Calu3 (cell line): ENCODE data around the gene MICB. TPM values are rescaled to one million over a fixed set of nuclear protein-coding genes. Genes with fewer than 3 reads are reported as not detected.
A peak's percentile ranks its signal among the peaks of the same experiment; 100 is the strongest.

ENCODE experiments used
- BruUV-seq: library from RNA; stranded (reverse); fragments of 400-500 nt; replicated peaks from 2 replicates; lab custom pipeline; 2021; lab: Mats Ljungman, UMichigan
- CTCF ChIA-PET: fragments of 300-600 bp; sonication (Branson Sonifier 250); formaldehyde crosslinking; loops from one replicate; lab custom pipeline; 2022; ENCODE audit warnings: antibody characterized with exemption; lab: Charles Lee
- DNase-seq: peaks from one replicate; pipeline ENCODE4 v3.0.0; 2022
- H3K27ac Mint-ChIP-seq: one replicate; pipeline ENCODE4 v1.8.0; 2022; ENCODE audit warnings: mixed read lengths; ENCODE audit not compliant: unreplicated experiment
- H3K27me3 Mint-ChIP-seq: one replicate; pipeline ENCODE4 v1.8.0; 2022; ENCODE audit warnings: mixed read lengths; ENCODE audit not compliant: unreplicated experiment
- H3K36me3 Mint-ChIP-seq: one replicate; pipeline ENCODE4 v1.8.0; 2022; ENCODE audit warnings: mild to moderate bottlenecking, moderate library complexity, mixed read lengths; ENCODE audit not compliant: insufficient read depth, unreplicated experiment
- H3K4me1 Mint-ChIP-seq: one replicate; pipeline ENCODE4 v1.8.0; 2022; ENCODE audit warnings: mild to moderate bottlenecking, low read depth, mixed read lengths; ENCODE audit not compliant: unreplicated experiment
- H3K4me3 Mint-ChIP-seq: one replicate; pipeline ENCODE4 v1.8.0; 2022; ENCODE audit warnings: mild to moderate bottlenecking, low read depth, moderate library complexity, mixed read lengths; ENCODE audit not compliant: unreplicated experiment
- H3K9me3 Mint-ChIP-seq: one replicate; pipeline ENCODE4 v1.8.0; 2022; ENCODE audit warnings: low read depth, mixed read lengths; ENCODE audit not compliant: unreplicated experiment
- intact Hi-C: fragments of 100-400 bp; cut with micrococcal nuclease; formaldehyde crosslinking; loops from one replicate; pipeline ENCODE4 v1.10.0; 2022; ENCODE audit not compliant: unreplicated experiment
- total RNA-seq: library from RNA; stranded (reverse); gene quantifications from 2 replicates; pipeline ENCODE4 v1.2.3, GENCODE V29; 2022
- TF ChIP-seq, protein P1 (sequence below): fragments of 200-600 bp; IDR thresholded peaks from one replicate; pipeline ENCODE4 v1.8.0; 2022; ENCODE audit warnings: antibody characterized with exemption; ENCODE audit not compliant: unreplicated experiment

Gene MICB
- total RNA-seq, 1 experiment from 2014 or later: 64.3 TPM

DNA sequence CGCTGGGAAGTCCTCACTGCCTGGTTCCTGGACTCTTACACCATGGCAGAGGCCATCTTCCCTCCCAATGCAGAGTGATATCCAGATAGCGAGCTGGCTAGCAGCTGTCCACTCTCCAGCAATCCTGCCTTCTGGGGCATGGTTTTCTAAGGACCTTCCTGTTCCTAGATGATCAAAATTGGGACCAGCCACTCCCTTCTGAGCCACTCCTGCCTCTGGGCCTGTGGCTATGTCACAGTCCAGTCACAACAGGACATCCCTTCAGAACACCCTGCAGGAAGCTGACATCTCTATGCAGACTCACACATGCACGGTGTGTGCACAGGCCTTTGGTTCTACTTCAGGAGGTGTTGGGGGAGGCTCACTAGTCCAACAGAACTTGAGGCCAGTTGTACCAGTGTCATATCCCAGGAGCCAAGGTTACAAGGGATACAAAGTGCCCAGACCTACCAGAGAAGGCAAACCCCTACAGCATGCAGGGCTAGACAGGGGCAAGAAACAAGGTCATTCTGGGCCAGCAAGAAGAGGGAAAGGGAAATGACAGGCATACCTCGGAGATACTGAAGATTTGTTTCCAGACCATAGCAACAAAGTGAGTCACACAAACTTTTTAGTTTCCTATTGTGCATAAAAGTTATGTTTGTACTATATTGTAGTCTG, 28.1 kb downstream of the MICB start:
- CTCF ChIA-PET: interaction anchor here (0.8 kb wide), 1 partner anchor 15 kb away, joined by 7 read pairs; the partner anchor contains the start of gene DDX39B
- Mint-ChIP-seq H3K36me3 (peaks cover 30% of the 10 kb centered on the region), H3K27ac (no peak overlapping the region), H3K9me3 (no peaks in the 10 kb centered on the region), H3K4me3 (no peak overlapping the region), H3K27me3 (peaks cover 11% of the 10 kb centered on the region), H3K4me1 (peaks cover 24% of the 10 kb centered on the region)
- intact Hi-C loops: no loop called here
- no peak for DNase-seq
- BruUV-seq: no TSS peak
- TF ChIP-seq, protein P1, sequence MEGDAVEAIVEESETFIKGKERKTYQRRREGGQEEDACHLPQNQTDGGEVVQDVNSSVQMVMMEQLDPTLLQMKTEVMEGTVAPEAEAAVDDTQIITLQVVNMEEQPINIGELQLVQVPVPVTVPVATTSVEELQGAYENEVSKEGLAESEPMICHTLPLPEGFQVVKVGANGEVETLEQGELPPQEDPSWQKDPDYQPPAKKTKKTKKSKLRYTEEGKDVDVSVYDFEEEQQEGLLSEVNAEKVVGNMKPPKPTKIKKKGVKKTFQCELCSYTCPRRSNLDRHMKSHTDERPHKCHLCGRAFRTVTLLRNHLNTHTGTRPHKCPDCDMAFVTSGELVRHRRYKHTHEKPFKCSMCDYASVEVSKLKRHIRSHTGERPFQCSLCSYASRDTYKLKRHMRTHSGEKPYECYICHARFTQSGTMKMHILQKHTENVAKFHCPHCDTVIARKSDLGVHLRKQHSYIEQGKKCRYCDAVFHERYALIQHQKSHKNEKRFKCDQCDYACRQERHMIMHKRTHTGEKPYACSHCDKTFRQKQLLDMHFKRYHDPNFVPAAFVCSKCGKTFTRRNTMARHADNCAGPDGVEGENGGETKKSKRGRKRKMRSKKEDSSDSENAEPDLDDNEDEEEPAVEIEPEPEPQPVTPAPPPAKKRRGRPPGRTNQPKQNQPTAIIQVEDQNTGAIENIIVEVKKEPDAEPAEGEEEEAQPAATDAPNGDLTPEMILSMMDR: no peak

DNA sequence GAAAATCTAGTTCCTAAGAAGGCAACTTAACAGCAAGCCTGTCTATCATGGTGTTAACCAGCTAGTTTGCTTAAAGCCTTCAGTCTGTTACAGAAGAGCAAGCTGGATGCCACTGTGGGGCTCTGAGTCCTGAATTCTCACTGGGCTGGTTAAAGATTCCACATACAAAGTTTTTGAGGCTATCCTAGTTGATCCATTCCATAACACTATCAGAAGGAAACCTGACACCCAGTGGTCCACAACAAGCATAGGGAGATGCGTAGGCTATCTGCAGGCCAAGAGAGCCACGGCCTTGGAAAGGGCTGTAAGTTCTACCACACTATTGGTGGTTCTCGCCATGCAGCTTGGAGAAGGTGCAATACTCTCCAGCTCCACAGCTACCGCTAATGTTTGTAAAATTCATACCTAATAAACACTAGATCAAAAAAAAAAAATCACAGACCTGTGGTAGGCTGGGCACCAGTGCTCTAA, 30.4 kb downstream of the MICB start:
- no peaks in the 10 kb centered on the region for H3K27me3 Mint-ChIP-seq
- peaks cover 32% of the 10 kb centered on the region for H3K4me1 Mint-ChIP-seq
- TF ChIP-seq, protein P1: no peak
- no peaks in the 10 kb centered on the region for H3K9me3 Mint-ChIP-seq
- intact Hi-C loops: no loop called here
- no TSS peak for BruUV-seq
- H3K36me3 Mint-ChIP-seq: peaks cover 53% of the 10 kb centered on the region
- peak overlapping the region; percentile 22 for H3K27ac Mint-ChIP-seq
- no peak for DNase-seq
- CTCF ChIA-PET: interaction anchor here (1.8 kb wide), 1 partner anchor 13 kb away, joined by 11 read pairs; the partner anchor contains the start of gene DDX39B
- no peak overlapping the region for H3K4me3 Mint-ChIP-seq

DNA sequence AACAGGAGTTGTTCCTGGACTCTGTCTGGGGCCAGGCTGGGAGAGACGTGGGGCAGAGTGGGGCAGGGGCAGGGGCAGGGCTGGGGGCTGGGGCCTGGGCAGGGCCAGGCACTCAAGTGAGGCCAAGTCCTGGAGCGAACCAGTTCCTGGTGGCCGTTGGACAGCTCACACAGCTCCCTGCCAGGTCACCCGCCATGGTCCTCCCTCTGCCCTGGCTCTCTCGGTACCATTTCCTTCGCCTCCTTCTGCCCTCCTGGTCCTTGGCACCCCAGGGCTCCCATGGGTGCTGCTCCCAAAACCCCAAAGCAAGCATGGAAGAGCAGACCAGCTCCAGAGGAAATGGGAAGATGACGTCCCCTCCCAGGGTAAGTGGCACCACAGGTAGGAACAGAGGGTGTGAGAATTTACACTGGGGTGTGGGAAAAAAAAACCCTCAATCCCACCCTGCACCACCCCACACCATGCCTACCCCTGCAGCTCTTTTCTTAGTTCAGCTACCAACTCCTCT, 30.9 kb downstream of the MICB start, which contains the start of gene MCCD1:
TSS of gene MCCD1 (plus strand) at position 142 of the 508 bp plus-strand sequence. CDS start at position 195, 53 bp downstream.
- no TSS peak for BruUV-seq
- peaks cover 58% of the 10 kb centered on the region for H3K36me3 Mint-ChIP-seq
- H3K27me3 Mint-ChIP-seq: no peaks in the 10 kb centered on the region
- CTCF ChIA-PET: interaction anchor here (1.8 kb wide), 1 partner anchor 13 kb away, joined by 11 read pairs; the partner anchor contains the start of gene DDX39B
- intact Hi-C loops: no loop called here
- H3K4me3 Mint-ChIP-seq: no peak within 1 kb of the TSS
- H3K27ac Mint-ChIP-seq: peak within 1 kb of the TSS; percentile 22
- TF ChIP-seq, protein P1: no peak
- H3K4me1 Mint-ChIP-seq: peaks cover 32% of the 10 kb centered on the region
- DNase-seq: no peak
- no peaks in the 10 kb centered on the region for H3K9me3 Mint-ChIP-seq

DNA sequence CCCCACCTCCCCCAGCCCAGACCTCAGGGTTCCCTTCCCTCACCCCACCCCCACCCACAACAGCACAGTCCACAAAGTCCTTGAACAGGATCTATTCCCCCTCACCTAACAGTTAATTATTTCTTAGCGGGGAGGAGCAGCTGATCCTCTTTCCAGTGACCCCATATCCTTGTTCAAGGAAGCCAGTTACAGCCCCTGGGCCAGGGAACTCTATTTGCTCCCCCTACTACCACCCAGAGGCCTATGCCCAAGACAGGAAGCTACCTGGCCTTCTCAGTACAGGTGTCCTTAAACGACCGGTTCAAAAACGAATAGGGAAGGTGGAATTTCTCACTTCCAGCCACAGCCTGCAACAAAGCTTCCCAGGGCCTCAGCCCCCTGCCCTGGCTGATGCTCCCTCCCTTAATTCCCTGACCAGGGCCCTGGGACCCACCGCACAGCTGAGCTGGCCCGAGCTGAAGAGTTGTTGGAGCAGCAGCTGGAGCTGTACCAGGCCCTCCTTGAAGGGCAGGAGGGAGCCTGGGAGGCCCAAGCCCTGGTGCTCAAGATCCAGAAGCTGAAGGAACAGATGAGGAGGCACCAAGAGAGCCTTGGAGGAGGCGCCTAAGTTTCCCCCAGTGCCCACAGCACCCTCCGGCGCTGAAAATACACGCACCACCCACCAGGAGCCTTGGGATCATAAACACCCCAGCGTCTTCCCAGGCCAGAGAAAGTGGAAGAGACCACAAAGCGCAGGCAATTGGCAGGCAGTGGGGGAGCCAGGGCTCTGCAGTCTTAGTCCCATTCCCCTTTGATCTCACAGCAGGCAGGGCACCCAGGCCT, 31.6 kb downstream of the MICB start:
- peak overlapping the region; percentile 22 for H3K27ac Mint-ChIP-seq
- no TSS peak for BruUV-seq
- intact Hi-C loops: no loop called here
- CTCF ChIA-PET: interaction anchor here (0.6 to 1.8 kb wide), 2 partner anchors 9 to 12 kb away, joined by 3 to 11 read pairs; partner anchors contain the start of gene DDX39B
- no peak overlapping the region for H3K4me3 Mint-ChIP-seq
- no peaks in the 10 kb centered on the region for H3K9me3 Mint-ChIP-seq
- no peak for DNase-seq
- H3K27me3 Mint-ChIP-seq: no peaks in the 10 kb centered on the region
- TF ChIP-seq, protein P1: no peak
- peaks cover 32% of the 10 kb centered on the region for H3K4me1 Mint-ChIP-seq
- H3K36me3 Mint-ChIP-seq: peaks cover 65% of the 10 kb centered on the region
